ENCODE measurements around the gene CNTF. TPM values are rescaled to one million over a fixed set of nuclear protein-coding genes. Genes with fewer than 3 reads are reported as not detected.
"Not testable (repeated sequence)": the region's sequence is repeated elsewhere in the genome, so short reads cannot be mapped to it uniquely, and the experiment has no call there.

Gene CNTF, protein sequence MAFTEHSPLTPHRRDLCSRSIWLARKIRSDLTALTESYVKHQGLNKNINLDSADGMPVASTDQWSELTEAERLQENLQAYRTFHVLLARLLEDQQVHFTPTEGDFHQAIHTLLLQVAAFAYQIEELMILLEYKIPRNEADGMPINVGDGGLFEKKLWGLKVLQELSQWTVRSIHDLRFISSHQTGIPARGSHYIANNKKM
- 1.2 TPM for polyA plus RNA-seq (2013, experiment 1 of 4)
- 1.00 TPM for polyA plus RNA-seq (2013, experiment 2 of 4)
- polyA plus RNA-seq (2013, experiment 3 of 4) = 0.59 TPM
- 0.65 TPM for polyA plus RNA-seq (2013, experiment 4 of 4)

DNA sequence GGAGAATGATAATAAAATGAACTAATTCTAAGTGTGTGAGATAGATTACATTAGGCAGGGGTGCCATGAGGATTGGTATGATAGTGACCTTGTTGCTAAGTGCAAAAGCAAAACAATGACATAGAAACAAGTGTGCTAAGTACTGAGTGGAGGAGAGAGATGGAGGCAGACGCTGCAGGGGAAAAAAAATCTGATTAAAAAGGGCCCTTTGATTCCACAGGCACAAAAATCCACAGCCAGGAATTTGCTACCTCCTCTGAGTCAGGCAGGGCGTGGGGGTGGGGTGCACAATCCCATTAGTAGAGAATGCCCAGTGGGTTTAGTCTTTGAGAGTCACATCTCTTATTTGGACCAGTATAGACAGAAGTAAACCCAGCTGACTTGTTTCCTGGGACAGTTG, at the start of gene CNTF:
Gene CNTF, plus strand, starts transcription at position 322 of the 400 bp plus-strand sequence. CDS start 88 bp downstream, outside the sequence.
- WGBS, 2 experiments = 89 to 96% methylated on average over 2 of the region's 2 CpGs
- H3K4me3 ChIP-seq (ENCODE audit: insufficient read depth, low read depth, low read length) = no peak within 1 kb of the TSS
- H3K9me3 ChIP-seq (ENCODE audit: control insufficient read depth, low read length) = no peaks in the 10 kb centered on the region
- peaks cover 23% of the 10 kb centered on the region for H3K36me3 ChIP-seq (ENCODE audit: control insufficient read depth, insufficient read depth, low read length)
- no peak within 1 kb of the TSS for H3K27ac ChIP-seq (ENCODE audit: insufficient read depth, low read depth, low read length, poor library complexity, severe bottlenecking)
- no peaks in the 10 kb centered on the region for H3K4me1 ChIP-seq (ENCODE audit: control insufficient read depth, insufficient read depth, low read length)
- H3K27me3 ChIP-seq (ENCODE audit: control insufficient read depth, insufficient read depth, low read length, poor library complexity, severe bottlenecking) = no peaks in the 10 kb centered on the region

DNA sequence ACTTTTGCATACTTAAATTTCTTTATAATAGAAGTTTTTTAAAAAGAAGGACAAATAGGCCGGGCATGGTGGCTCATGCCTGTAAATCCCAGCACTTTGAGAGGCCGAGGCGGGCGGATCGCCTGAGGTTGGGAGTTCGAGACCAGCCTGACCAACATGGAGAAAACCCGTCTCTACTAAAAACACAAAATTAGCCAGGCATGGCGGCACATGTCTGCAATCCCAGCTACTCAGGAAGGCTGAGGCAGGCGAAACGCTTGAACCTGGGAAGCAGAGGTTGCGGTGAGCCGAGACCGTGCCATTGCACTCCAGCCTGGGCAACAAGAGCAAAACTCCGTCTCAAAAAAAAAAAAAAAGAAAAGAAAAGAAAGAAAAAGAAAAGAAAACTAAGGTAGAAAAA, 49.6 kb upstream of the CNTF start:
- WGBS, 2 experiments = 87 to 91% methylated on average over 14 of the region's 14 CpGs
- H3K36me3 ChIP-seq (ENCODE audit: control insufficient read depth, insufficient read depth, low read length); H3K4me1 ChIP-seq (ENCODE audit: control insufficient read depth, insufficient read depth, low read length); H3K27me3 ChIP-seq (ENCODE audit: control insufficient read depth, insufficient read depth, low read length, poor library complexity, severe bottlenecking); H3K27ac ChIP-seq (ENCODE audit: insufficient read depth, low read depth, low read length, poor library complexity, severe bottlenecking); H3K4me3 ChIP-seq (ENCODE audit: insufficient read depth, low read depth, low read length); H3K9me3 ChIP-seq (ENCODE audit: control insufficient read depth, low read length): not testable (repeated sequence)

DNA sequence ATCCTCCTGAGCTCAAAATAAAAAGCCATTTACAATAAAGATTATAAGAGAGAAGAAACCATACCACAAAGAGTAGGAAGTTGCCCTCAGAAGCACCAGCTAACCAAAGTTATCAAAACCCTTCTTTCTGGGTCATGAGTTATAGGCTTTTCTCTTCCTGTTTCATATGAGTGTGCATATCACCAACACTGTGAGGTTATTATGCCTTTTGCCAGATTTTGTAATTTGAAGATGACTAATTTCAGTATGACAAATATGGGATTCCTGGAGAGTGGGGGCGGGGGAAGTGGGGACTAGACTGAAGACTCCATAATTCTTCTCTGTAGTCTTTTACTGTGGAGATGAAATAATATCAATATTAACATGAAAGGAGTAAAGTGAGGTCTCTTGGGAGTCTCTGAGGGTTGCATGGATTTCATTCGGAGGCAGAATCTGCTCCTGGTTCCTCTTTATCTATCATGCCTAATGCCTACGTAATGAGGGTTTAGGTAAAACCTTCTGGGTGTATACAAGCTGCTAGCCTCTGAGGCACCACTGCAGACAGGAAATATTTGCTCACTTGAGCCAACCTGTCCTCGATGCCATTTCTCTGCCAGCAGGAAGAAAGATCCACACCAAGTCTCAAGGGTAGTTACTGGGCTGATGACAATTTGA, 48.9 kb upstream of the CNTF start:
- Histone ChIP-seq H3K27me3 (ENCODE audit: control insufficient read depth, insufficient read depth, low read length, poor library complexity, severe bottlenecking) (no peaks in the 10 kb centered on the region), H3K4me3 (ENCODE audit: insufficient read depth, low read depth, low read length) (no peak overlapping the region), H3K4me1 (ENCODE audit: control insufficient read depth, insufficient read depth, low read length) (no peaks in the 10 kb centered on the region), H3K36me3 (ENCODE audit: control insufficient read depth, insufficient read depth, low read length) (no peaks in the 10 kb centered on the region), H3K27ac (ENCODE audit: insufficient read depth, low read depth, low read length, poor library complexity, severe bottlenecking) (no peak overlapping the region), H3K9me3 (ENCODE audit: control insufficient read depth, low read length) (no peaks in the 10 kb centered on the region)
- 88 to 93% methylated on average over 4 of the region's 4 CpGs for WGBS, 2 experiments

DNA sequence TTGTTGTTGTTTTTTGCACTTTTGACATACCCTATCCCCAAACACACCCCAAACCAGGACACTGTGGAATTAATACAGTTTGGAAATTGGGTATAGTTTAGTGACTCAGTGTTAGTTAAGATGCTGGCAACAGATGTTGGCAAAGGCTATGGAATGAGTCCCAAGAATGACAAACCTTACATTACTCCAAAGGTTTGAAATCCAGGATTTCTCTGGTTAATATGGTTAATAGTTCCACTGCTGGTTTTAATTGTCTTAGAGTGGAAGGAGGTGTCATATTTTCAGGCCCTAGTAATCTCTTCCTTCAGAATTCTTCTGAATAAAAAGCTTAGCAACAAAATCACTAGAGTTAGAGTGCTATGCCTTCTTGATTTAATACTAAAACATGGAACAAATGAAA, 47.6 kb upstream of the CNTF start:
- no peak overlapping the region for H3K4me3 ChIP-seq (ENCODE audit: insufficient read depth, low read depth, low read length)

GRCh38 chr11:58575377-58576020, 47.0 kb upstream of the CNTF start, which contains the start of gene LPXN:
Gene LPXN (minus strand): TSS chr11:58575856. CDS start chr11:58575772, 84 bp downstream.
- no peak within 1 kb of the TSS for H3K4me3 ChIP-seq (ENCODE audit: insufficient read depth, low read depth, low read length)
- H3K36me3 ChIP-seq (ENCODE audit: control insufficient read depth, insufficient read depth, low read length) = no peaks in the 10 kb centered on the region
- no peaks in the 10 kb centered on the region for H3K9me3 ChIP-seq (ENCODE audit: control insufficient read depth, low read length)
- no peaks in the 10 kb centered on the region for H3K27me3 ChIP-seq (ENCODE audit: control insufficient read depth, insufficient read depth, low read length, poor library complexity, severe bottlenecking)
- peaks cover 4% of the 10 kb centered on the region for H3K4me1 ChIP-seq (ENCODE audit: control insufficient read depth, insufficient read depth, low read length)
- 93 to 95% methylated on average over 6 of the region's 6 CpGs for WGBS, 2 experiments
- no peak within 1 kb of the TSS for H3K27ac ChIP-seq (ENCODE audit: insufficient read depth, low read depth, low read length, poor library complexity, severe bottlenecking)

More for the DNA sequence above, 47.6 kb upstream of the CNTF start:
- Histone ChIP-seq H3K4me1 (ENCODE audit: control insufficient read depth, insufficient read depth, low read length) (no peaks in the 10 kb centered on the region), H3K36me3 (ENCODE audit: control insufficient read depth, insufficient read depth, low read length) (no peaks in the 10 kb centered on the region), H3K27ac (ENCODE audit: insufficient read depth, low read depth, low read length, poor library complexity, severe bottlenecking) (no peak overlapping the region), H3K9me3 (ENCODE audit: control insufficient read depth, low read length) (no peaks in the 10 kb centered on the region), H3K27me3 (ENCODE audit: control insufficient read depth, insufficient read depth, low read length, poor library complexity, severe bottlenecking) (no peaks in the 10 kb centered on the region)

- WGBS, 2 experiments = 76 to 90% methylated on average over 4 of the region's 4 CpGs
- Histone ChIP-seq H3K36me3 (ENCODE audit: control insufficient read depth, insufficient read depth, low read length) (no peaks in the 10 kb centered on the region), H3K27me3 (ENCODE audit: control insufficient read depth, insufficient read depth, low read length, poor library complexity, severe bottlenecking) (no peaks in the 10 kb centered on the region), H3K27ac (ENCODE audit: insufficient read depth, low read depth, low read length, poor library complexity, severe bottlenecking) (no peak overlapping the region), H3K9me3 (ENCODE audit: control insufficient read depth, low read length) (no peaks in the 10 kb centered on the region), H3K4me3 (ENCODE audit: insufficient read depth, low read depth, low read length) (peak overlapping the region; percentile 87), H3K4me1 (ENCODE audit: control insufficient read depth, insufficient read depth, low read length) (peaks cover 13% of the 10 kb centered on the region)
Measured at GRCh38 chr11:58576887-58577471, 45.5 kb upstream of the CNTF start.

DNA sequence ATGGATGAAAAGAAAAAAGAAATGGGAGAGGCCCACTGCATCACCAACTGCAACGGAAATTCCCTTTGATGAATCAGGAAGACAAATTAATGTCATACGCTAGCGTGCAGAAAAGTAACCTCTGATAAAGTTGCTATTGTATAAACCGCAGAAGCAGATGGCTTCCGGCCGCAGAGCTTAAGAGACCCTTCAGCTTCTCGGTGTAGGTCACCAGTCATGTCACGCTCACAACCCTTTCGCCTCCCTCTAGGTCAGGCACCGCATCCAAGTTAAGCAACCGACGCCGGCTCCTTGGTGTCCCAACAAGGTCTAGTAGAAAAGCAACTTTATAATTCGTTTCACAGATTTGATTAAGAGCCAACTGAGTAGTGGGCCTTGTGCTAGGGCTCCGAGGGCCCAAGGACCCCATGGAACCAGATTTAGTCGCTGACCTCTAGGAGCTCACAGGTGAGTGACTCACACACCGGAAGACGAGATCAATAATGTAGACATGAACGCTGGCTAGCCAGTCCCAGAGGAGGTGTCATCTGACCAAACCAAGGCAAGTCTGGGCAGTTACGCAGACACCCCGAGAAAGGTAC, 44.8 kb upstream of the CNTF start:
- peaks cover 13% of the 10 kb centered on the region for H3K4me1 ChIP-seq (ENCODE audit: control insufficient read depth, insufficient read depth, low read length)
- H3K27me3 ChIP-seq (ENCODE audit: control insufficient read depth, insufficient read depth, low read length, poor library complexity, severe bottlenecking) = no peaks in the 10 kb centered on the region
- no peaks in the 10 kb centered on the region for H3K9me3 ChIP-seq (ENCODE audit: control insufficient read depth, low read length)
- peak overlapping the region; percentile 47 for H3K27ac ChIP-seq (ENCODE audit: insufficient read depth, low read depth, low read length, poor library complexity, severe bottlenecking)
- peak overlapping the region; percentile 87 for H3K4me3 ChIP-seq (ENCODE audit: insufficient read depth, low read depth, low read length)
- WGBS, 2 experiments = 3 to 4% methylated on average over 21 of the region's 21 CpGs
- H3K36me3 ChIP-seq (ENCODE audit: control insufficient read depth, insufficient read depth, low read length) = no peaks in the 10 kb centered on the region

GRCh38 chr11:58578136-58578634, 44.3 kb upstream of the CNTF start:
- 0% methylated on average over 31 to 33 of the region's 33 CpGs for WGBS, 2 experiments

DNA sequence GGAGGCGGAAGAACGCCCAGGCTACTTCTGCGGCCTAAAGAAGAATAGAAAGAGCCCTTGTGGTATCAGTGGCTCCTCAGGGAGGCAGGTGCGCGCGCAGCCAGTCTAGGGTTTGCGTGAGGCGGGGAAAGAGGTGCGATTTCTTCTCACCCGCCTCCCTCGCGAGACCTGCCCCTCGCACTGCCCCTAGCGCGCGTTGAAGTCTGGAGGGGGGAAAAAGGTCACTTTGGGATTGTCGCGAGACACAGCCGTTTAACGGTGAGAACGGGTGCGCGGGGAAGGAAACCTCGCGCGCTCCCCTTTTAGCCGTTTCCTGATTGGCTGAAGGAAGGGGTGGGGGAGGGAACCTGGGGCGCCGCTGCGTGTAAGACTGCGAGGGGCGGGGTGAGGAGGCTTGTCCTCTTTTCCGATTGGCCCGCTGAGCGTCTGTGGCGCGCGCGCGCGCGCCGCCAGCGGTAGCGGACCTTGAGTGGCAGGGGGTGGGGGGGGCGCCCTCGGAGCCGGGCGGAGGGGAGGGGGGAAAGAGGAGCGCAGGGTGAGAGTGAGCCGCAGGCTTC, 43.8 kb upstream of the CNTF start, which contains the start of gene ZFP91:
Gene ZFP91, plus strand, starts transcription at position 429 of the 557 bp plus-strand sequence. CDS start 219 bp downstream, outside the sequence.
- Histone ChIP-seq H3K4me1 (ENCODE audit: control insufficient read depth, insufficient read depth, low read length) (peaks cover 13% of the 10 kb centered on the region), H3K27me3 (ENCODE audit: control insufficient read depth, insufficient read depth, low read length, poor library complexity, severe bottlenecking) (no peaks in the 10 kb centered on the region), H3K9me3 (ENCODE audit: control insufficient read depth, low read length) (no peaks in the 10 kb centered on the region), H3K4me3 (ENCODE audit: insufficient read depth, low read depth, low read length) (peak within 1 kb of the TSS; percentile 87), H3K36me3 (ENCODE audit: control insufficient read depth, insufficient read depth, low read length) (no peaks in the 10 kb centered on the region), H3K27ac (ENCODE audit: insufficient read depth, low read depth, low read length, poor library complexity, severe bottlenecking) (peak within 1 kb of the TSS; percentile 99)
- WGBS, 2 experiments = 1% methylated on average over 40 to 50 of the region's 51 CpGs

More at GRCh38 chr11:58578136-58578634, 44.3 kb upstream of the CNTF start:
- Histone ChIP-seq H3K4me1 (ENCODE audit: control insufficient read depth, insufficient read depth, low read length) (peaks cover 13% of the 10 kb centered on the region), H3K36me3 (ENCODE audit: control insufficient read depth, insufficient read depth, low read length) (no peaks in the 10 kb centered on the region), H3K4me3 (ENCODE audit: insufficient read depth, low read depth, low read length) (peak overlapping the region; percentile 87), H3K9me3 (ENCODE audit: control insufficient read depth, low read length) (no peaks in the 10 kb centered on the region), H3K27me3 (ENCODE audit: control insufficient read depth, insufficient read depth, low read length, poor library complexity, severe bottlenecking) (no peaks in the 10 kb centered on the region), H3K27ac (ENCODE audit: insufficient read depth, low read depth, low read length, poor library complexity, severe bottlenecking) (peak overlapping the region; percentile 99)

Data from ectodermal cell (in vitro differentiated cells).